GM11168 (cell line): ENCODE results near the gene ZFC3H1.
"Not testable (repeated sequence)": the region's sequence is repeated elsewhere in the genome, so short reads cannot be mapped to it uniquely, and the experiment has no call there.

Experiments used
- in situ Hi-C: fragments of 300-500 bp; cut with MboI; formaldehyde crosslinking; loops from one replicate; pipeline ENCODE4 v1.12.0; 2022; ENCODE audit warnings: low sequenced_read_pairs; ENCODE audit not compliant: unreplicated experiment

ZFC3H1 gene, protein sequence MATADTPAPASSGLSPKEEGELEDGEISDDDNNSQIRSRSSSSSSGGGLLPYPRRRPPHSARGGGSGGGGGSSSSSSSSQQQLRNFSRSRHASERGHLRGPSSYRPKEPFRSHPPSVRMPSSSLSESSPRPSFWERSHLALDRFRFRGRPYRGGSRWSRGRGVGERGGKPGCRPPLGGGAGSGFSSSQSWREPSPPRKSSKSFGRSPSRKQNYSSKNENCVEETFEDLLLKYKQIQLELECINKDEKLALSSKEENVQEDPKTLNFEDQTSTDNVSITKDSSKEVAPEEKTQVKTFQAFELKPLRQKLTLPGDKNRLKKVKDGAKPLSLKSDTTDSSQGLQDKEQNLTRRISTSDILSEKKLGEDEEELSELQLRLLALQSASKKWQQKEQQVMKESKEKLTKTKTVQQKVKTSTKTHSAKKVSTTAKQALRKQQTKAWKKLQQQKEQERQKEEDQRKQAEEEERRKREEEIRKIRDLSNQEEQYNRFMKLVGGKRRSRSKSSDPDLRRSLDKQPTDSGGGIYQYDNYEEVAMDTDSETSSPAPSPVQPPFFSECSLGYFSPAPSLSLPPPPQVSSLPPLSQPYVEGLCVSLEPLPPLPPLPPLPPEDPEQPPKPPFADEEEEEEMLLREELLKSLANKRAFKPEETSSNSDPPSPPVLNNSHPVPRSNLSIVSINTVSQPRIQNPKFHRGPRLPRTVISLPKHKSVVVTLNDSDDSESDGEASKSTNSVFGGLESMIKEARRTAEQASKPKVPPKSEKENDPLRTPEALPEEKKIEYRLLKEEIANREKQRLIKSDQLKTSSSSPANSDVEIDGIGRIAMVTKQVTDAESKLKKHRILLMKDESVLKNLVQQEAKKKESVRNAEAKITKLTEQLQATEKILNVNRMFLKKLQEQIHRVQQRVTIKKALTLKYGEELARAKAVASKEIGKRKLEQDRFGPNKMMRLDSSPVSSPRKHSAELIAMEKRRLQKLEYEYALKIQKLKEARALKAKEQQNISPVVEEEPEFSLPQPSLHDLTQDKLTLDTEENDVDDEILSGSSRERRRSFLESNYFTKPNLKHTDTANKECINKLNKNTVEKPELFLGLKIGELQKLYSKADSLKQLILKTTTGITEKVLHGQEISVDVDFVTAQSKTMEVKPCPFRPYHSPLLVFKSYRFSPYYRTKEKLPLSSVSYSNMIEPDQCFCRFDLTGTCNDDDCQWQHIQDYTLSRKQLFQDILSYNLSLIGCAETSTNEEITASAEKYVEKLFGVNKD (N-terminal part only)

DNA sequence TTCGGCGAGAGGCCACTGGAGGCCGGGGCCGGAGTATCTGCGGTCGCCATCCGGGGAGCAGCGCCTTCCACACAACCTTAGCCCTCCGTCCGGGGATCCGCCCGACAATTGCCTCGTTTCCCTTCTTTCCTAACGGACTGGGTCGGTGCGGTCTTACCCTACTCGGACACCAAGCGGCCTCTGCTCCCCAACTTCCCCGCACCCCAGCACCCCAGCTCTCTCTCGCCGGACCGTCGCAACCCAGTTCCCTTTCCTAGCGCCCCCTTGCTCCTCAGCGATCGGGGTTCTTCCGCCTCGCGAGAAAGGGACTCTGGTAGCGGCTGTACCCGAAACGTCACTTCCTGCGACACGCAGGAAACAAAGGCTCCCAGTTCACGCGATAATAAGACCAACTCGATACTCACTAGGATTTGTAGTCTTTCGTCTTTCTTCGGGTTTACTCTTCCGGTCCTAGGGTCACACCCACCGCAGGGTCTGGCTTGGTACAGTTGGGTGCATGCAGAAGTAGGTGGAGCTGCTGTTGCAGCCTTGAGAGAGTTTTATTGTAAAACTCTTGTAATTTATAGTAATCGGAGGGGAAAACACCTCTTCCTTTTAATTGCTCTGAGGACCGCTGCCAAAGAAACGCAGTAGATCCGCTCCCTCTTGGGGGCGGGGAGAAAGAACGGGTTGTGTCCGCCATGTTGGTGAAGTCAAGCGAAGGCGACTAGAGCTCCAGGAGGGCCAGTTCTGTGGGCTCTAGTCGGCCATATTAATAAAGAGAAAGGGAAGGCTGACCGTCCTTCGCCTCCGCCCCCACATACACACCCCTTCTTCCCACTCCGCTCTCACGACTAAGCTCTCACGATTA is at the start of gene ZFC3H1, which contains the start of gene THAP2:
TSS of gene ZFC3H1 (minus strand) at position 288 of the 850 bp plus-strand sequence. CDS start at position 50, 238 bp downstream.
TSS of gene THAP2 (plus strand) at position 741 of the 850 bp plus-strand sequence. CDS start 209 bp downstream, outside the sequence.
- in situ Hi-C loops, result no loop called here

DNA sequence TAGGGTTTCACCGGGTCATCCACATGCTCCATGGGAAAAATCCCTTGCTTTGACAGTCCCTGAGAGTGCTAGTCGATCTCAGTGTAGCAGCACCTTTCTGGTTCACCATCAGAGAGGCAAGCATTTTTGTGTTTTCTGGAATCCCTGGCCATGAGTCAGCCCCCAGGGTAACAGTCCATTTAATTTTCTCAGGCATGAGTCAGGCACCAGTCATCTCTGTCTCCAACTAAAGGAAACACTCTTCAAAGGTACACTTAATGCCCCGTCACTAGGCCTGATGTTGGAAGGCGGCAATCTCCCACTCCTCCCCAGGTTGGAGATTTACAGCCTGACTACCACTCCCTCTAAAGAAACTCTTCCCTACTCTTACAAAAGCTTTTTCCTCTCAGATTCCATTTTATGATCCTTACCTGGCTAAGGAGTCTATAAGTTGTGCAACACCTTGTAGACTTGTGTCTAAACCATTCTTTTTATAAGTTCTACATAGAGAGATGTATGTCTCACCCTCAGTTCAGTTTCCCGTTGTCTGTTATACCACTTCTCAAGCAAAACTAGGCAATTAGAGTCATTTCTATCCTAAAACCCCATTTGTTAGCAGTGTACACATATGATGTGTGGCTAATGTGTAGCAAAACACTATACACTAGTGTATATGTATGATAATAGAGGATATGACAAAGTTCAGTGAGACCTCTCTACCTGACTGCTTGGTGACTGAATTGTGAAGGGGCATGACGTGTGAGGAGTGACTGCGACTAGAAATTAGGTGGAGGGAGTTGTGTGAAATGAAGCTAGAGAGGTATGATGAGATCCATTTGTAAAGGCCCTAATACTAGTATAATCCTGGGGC is 46.9 kb upstream of the ZFC3H1 start:
- in situ Hi-C loops, result no loop called here

DNA sequence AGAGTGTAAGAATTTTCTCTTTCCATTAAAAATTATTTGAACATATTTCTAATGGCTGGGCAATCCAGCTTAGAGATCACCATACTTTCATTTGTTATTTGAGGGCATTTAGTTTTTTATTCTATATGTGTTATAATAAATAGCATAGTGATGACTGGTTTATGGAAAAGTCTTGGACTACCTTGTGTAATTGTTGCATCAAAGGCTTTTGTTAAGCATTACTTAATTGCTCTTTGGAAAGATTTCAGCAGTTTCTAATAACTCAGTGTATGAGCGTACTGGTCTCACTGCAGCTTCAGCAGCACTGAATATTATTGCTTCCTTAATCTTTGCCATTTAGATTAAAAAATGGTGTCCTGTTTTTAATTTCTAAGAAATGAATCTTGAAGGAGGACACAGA is 45.0 kb upstream of the ZFC3H1 start:
- in situ Hi-C loops, result no loop called here

DNA sequence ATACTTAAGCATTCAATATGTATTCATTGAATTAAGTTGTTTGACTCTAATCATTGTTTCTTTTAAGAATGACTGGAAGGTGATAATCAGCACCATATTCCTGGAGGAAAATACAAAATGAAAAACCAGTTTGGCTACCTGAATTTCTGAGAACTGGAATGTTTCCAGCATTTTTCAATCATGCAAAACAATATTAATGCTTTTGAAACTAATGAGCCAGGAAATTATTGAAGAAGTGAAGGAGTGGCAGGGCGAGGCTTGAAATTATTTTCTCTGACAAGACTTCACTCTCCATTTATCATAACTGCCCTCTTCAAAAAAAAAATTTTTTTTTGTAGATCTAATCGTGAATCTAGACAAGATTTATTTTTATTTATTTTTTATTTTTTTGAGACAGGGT is 41.3 kb upstream of the ZFC3H1 start:
- in situ Hi-C loops, result no loop called here

DNA sequence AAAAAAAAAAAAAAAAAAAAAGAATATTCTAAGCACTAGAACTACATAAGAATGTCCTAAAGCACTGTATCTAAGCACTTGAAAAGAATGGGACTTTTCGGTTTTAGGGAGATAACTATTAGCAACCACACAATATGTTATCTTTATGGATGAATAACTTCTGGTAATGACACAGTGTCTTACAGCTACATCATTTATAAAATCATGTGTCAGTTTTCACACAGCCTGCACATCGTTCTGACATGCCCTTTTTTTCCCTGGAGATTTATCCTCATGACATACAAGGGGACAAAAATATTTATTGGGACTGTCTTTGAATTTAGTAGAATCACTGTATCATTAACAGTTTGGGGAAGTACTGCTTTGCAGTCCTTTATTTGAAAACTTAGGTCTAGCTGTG is 39.6 kb upstream of the ZFC3H1 start:
- in situ Hi-C loops, result no loop called here

DNA sequence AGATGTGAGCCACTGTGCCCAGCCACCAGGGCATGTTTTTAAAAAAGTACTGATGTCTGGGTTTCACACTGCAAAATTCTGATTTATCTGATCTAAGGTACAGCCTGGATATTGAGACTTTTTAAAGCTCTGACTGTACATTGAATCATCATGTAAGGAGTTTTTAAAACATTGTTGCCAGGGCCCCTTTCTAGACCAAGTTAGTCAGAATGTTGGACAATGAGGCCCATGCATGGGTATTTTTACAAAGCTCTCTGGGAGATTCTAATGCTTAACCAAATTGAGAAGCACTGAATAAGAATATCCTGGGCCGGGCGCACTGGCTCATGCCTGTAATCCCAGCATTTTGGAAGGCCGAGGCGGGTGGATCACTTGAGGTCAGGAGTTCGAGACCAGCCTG is 38.9 kb upstream of the ZFC3H1 start:
- in situ Hi-C loops, result no loop called here

DNA sequence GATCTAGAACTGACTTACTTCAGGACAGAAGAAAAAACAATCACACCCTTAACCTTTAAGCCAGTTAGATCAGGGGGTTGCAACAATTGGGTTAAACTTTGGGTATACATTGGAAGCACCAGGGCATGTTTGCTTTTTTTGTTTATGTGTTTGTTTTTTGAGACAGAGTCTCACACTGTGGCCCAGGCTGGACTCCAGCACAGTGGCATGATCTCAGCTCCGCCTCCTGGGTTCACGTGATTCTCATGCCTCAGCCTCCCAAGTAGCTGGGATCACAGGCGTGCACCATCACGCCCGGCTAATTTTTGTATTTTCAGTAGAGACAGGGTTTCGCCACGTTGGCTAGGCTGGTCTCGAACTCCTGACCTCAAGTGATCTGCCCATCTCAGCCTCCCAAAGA is 38.5 kb upstream of the ZFC3H1 start:
- in situ Hi-C loops, result not testable (repeated sequence)

DNA sequence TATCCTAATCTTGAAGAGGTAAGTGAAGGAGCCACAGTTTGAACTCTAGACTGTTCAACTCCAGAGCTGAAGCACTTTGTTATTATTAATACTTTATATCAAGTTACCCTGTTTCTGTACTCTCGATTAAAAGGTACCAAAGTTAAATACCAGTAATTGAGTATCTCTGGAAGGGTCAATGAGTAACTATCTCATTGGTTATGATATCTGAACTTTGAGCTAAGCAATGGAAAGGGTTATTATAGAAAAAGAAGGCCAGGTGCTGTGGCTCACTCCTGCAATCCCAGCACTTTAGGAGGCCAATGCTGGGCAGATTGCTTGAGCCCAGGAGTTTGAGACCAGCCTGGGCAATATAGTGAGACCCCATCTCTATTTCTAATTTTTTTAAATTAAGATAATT is 32.1 kb upstream of the ZFC3H1 start:
- in situ Hi-C loops, result no loop called here

DNA sequence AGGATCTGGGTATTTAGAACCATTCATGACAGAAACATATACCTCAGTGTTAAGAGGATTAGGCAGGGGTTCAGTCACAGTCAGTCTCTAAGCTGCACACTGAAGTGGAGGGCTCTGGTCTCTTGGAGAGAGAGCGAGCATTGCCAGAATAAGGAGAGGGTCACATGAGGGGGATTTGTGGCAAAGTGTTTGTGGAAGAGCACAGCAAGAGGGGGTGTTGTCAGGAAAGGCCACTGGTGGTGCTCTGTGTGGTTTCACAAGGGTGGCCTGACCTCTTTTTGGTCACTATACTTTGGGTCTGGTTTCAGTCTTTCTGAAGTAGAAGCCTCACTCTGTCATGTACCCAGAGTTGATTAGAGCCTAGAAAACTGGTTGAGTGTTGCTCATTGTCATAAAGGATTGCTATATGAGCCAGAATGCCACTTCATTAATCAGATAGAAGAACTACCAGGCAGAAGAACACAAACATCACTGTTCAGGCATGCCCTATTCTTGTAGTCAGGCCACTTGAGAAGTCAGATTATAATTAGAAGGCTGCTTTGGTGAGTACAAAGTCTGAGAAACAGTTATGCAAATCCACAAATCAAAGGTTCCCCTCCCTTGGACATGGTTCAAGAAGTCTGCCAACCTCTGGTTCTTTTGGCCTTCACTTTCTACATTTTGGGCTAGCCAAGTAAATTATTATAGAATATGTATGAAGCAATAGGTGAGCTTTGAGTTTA is 30.6 kb upstream of the ZFC3H1 start:
- in situ Hi-C loops, result no loop called here

DNA sequence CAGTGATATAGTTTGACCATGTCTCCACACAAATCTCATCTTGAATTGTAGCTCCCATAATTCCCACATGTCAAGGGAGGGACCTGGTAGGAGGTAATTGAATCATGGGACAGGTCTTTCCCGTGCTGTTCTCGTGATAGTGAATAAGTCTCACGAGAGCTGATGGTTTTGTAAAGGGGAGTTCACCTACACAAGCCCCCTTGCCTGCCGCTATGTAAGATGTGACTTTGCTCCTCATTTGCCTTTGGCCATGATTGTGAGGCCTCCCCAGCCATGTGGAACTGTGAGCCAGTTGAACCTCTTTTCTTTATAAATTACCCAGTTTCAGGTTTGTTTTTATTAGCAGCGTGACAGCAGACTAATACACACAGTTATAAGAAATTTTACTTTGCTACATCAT is 30.0 kb upstream of the ZFC3H1 start:
- in situ Hi-C loops, result not testable (repeated sequence)

DNA sequence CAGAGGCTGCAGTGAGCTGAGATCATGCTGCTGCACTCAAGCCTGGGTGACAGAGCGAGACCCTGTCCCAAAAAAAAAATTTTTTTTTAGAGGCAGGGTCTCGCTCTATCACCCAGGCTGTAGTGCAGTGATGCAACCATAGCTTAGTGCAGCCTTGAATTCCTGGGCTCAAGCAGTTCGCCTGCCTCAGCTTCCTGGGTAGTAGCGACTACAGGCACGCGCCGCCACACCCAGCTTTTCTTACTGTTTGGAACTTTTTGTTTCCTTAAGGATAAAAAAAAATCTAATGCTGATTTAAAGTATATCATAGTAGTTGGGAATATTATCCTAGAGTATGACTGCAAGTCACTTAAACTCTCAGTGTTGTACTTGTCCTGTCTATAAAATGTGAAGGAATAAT is 29.5 kb upstream of the ZFC3H1 start:
- in situ Hi-C loops, result no loop called here

DNA sequence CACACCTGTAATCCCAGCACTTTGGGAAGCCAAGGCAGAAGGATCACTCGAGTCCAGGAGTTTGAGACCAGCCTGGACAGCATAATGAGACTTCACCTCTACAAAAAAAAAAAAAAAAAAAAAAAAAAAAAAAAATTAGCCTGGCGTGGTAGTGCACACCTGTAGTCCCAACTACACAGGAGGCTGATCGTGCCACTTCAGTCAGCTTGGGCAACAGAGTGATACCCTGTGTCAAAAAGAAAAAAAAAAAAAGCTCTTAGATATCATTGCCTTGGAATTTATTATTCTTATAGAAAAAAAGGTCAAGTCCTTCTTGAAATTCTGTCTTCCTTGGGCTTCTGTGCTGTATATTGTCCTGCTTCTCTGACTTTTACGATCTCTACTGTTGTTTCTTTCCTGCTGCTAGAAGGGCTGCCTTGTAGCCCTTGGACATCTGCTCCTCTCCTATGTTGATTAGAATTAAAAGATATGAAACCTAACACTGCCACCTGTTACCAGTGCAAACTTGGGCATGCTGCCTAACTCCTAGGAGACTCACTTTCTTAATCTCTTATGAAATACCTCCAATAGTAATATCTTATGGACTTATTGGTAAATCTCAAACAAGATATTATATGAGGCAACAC is 28.0 kb upstream of the ZFC3H1 start:
- in situ Hi-C loops, result no loop called here

DNA sequence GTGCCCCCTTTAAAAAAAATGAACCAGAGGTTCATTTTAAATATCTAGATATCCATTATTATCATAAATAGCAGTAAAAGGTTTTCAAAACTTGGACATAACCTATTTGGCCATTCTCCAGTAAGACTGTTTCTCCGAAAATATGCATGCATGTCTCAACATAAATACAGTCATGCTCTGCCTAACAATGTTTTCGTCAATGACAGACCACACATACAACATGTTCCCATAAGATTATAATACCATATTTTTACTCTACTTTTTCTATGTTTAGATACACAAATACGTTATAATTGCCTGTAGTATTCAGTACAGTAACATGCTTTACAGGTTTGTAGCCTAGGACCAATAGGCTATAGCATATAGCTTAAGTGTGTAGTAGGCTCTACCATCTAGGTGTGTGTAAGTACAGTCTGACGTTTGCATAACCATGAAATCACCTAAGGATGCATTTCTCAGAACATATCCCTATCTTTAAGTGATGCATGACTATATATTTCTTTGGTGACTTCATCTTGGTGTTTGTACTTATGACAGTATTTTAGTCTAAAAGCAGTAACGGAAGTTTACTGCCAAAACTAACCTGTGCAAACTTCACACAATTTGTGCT is 25.4 kb upstream of the ZFC3H1 start:
- in situ Hi-C loops, result no loop called here

DNA sequence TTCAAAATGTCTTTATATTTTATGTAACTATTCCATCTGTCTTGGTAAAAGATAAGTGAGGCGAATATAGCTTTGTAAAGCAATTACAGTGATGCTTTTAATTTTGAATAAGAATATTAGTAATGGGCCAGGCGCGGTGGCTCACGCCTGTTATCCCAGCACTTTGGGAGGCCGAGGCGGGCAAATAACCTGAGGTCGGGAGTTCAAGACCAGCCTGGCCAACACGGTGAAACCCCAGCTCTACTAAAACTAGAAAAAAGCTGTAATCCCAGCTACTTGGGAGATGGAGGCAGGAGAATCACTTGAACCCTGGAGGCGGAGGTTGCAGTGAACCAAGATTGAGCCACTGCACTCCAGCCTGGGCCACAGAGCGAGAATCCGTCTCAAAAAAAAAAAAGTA is 23.5 kb upstream of the ZFC3H1 start:
- in situ Hi-C loops, result not testable (repeated sequence)

DNA sequence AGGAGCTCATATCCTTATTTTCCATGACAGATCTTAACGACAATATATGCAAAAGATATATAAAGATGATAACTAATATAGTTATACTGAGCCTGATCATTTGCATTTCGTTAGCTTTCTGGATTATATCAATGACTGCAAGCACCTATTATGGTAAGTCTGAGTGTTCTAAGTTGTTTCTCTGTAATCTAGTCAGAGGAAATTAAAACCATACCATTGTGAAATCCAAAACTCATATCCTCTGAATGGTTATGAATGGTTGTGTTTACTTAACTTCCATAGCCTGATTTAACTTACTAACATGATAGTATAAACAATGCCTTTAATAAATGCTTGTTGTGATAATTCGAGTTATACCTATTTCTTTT is 23.0 kb upstream of the ZFC3H1 start:
- in situ Hi-C loops, result no loop called here

DNA sequence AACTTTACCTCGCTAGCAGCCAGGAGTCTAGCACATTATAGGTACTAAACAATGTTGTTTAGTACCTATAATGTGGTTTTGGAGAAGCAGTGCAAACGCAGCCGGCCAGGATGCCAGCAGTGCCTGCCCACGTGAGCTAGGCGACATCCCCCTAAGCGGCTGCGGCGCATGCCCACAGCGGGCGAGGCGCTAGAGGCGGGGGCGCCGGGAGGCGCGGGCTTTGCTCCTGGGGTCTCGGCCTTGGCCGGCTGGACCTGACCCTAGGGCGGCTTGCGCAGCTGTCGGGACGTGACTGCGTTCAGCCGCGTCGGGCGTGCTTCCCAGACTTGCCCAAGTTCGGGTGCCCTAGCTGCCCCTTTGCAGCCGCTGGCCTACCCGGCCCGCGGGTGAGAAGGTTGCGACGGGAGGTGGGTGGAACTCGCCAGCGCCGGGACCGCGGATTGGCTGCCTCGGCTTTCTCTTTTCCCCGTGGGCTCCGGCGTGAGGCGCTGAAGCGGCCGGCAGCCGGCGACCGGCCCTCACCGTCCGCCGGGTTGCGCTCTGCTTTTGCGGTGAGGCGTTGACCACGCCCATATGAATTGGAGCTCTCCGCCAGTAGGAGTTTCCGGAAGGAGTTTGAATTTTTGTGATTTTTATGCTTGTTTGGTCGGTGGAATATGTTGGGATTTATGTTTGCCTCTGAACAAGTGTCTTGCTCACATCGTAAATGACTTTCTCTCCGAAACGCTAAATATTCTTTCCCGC is 22.4 kb upstream of the ZFC3H1 start, which contains the start of gene TMEM19:
TSS of gene TMEM19 (plus strand) at position 169 of the 744 bp plus-strand sequence. CDS start 599 bp downstream, outside the sequence.
- in situ Hi-C loops, result no loop called here
